ENCODE results near the gene VAC14.

DNA sequence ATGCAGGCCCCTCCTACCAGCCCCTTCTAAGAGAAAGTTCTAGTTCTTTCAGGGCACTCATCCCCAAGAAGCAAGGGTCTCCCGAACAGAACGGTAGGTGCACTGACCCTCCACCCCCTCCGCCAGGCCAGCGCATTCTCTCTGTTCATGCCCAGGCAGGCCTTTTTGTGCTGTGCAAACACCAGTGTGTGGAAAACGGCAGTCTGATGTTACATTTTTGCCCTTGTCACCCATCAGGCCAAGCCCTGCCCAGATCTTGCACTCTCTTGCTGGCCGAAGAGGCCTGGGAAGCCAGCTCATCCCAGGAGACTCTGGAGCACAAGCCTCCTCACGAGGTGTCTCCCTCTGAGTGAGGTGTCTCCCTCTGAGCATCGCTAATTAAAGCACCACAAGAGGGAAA, 99.0 kb downstream of the VAC14 start:
- TF ChIP-seq TAF1 (IDR thresholded peaks at IDR 0.05; ENCODE audit: low read depth) (no peak), EP300 (conservative IDR thresholded peaks at IDR 0.05; ENCODE audit: poor library complexity, severe bottlenecking) (no peak)
- TF ChIP-seq, protein P1, sequence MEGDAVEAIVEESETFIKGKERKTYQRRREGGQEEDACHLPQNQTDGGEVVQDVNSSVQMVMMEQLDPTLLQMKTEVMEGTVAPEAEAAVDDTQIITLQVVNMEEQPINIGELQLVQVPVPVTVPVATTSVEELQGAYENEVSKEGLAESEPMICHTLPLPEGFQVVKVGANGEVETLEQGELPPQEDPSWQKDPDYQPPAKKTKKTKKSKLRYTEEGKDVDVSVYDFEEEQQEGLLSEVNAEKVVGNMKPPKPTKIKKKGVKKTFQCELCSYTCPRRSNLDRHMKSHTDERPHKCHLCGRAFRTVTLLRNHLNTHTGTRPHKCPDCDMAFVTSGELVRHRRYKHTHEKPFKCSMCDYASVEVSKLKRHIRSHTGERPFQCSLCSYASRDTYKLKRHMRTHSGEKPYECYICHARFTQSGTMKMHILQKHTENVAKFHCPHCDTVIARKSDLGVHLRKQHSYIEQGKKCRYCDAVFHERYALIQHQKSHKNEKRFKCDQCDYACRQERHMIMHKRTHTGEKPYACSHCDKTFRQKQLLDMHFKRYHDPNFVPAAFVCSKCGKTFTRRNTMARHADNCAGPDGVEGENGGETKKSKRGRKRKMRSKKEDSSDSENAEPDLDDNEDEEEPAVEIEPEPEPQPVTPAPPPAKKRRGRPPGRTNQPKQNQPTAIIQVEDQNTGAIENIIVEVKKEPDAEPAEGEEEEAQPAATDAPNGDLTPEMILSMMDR (IDR thresholded peaks at IDR 0.05; ENCODE audit: poor library complexity, severe bottlenecking): no peak
